Measurements from ENCODE around the gene CD22. TPM values are rescaled to one million over a fixed set of nuclear protein-coding genes. Genes with fewer than 3 reads are reported as not detected.

CD22 gene
- total and polyA plus RNA-seq, 2 donors (not counting 3 experiments of a cell fraction or from before 2014, with no cell fraction given): not detected

DNA sequence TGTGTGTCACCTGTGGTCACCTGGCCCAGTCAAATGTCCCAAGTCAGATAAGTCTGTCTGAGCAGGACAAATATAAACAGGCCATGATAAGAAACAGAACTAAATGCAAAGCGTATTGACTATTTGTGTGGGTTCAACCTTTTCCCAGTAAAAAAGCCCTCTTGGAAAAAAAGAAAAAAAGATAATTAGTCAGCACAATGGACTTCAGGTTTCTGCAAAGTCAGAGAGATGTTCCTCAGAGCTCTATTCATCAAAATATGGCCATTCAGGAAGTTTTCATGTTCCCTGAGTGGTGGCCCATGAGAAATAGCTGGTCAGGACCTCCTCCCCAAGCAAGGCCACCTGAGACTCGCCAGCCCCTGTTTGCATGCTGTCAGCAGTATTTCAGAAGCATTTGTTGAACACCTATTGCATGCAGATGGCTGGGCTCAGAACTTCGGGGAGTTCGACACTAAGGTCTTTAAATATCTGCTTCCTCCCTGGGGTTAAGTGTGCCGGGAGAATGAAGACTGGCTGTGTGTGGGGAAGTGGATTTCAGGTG lies 32.0 kb downstream of the CD22 start:
- Histone ChIP-seq H3K9ac (replicated peaks; ENCODE audit: extremely low read depth, insufficient read depth, low read length) (no peak overlapping the region), H3K4me2 (ENCODE audit: insufficient read depth, low read length) (no peak overlapping the region), H3K27ac (ENCODE audit: insufficient read depth, low read depth, low read length) (no peak overlapping the region), H2AFZ (ENCODE audit: low read depth, low read length) (no peak overlapping the region), H3K27me3 (ENCODE audit: control insufficient read depth in 2 of 2, insufficient read depth in 2 of 2, low read length in 2 of 2) (no peaks in the 10 kb centered on the region), H3K9me3 (replicated peaks; ENCODE audit: control insufficient read depth, insufficient read depth, low read length) (no peaks in the 10 kb centered on the region), H3K4me3 (replicated peaks in 1 of 3; ENCODE audit: insufficient read depth in 1 of 3, low read depth in 1 of 3, low read length in 3 of 3) (no peak overlapping the region), H3K79me2 (ENCODE audit: control insufficient read depth, insufficient read depth, low read length) (no peaks in the 10 kb centered on the region), H3K9me1 (replicated peaks; ENCODE audit: control insufficient read depth, extremely low read depth, insufficient read depth, low read length) (no peaks in the 10 kb centered on the region), H3K4me1 (ENCODE audit: control insufficient read depth, extremely low read depth, insufficient read depth, low read length) (no peaks in the 10 kb centered on the region), H4K20me1 (replicated peaks; ENCODE audit: control insufficient read depth, extremely low read depth, insufficient read depth, low read length) (no peaks in the 10 kb centered on the region), H3K36me3 (ENCODE audit: control insufficient read depth in 2 of 2, extremely low read depth in 1 of 2, insufficient read depth in 2 of 2, low read length in 2 of 2) (no peaks in the 10 kb centered on the region)
- intact Hi-C loops (cut with micrococcal nuclease): no loop called here
- DNase-seq (ENCODE audit: low read depth, low spot score) (no peak), FAIRE-seq (no peak)
- dilution Hi-C loops (cut with MboI; ENCODE audit: extremely low pct_ligation_motif_present, low sequenced_read_pairs): no loop called here
- no peak for TF ChIP-seq GATA2 (IDR thresholded peaks at IDR 0.05; ENCODE audit: insufficient read depth, insufficient read length, low read depth, low read length)
- no peak for TF ChIP-seq POLR2A (IDR thresholded peaks at IDR 0.05; ENCODE audit: low read depth, low read length)
- no peak for TF ChIP-seq FOS (IDR thresholded peaks at IDR 0.05; ENCODE audit: borderline replicate concordance, insufficient read depth, low read length)
- TF ChIP-seq MYC (IDR thresholded peaks at IDR 0.05; ENCODE audit: low read depth, low read length): no peak
- TF ChIP-seq POLR2AphosphoS5 (IDR thresholded peaks at IDR 0.05; ENCODE audit: insufficient read depth, low read depth, low read length): no peak
- TF ChIP-seq, protein P1, sequence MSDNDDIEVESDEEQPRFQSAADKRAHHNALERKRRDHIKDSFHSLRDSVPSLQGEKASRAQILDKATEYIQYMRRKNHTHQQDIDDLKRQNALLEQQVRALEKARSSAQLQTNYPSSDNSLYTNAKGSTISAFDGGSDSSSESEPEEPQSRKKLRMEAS (IDR thresholded peaks at IDR 0.05; ENCODE audit: insufficient read depth, insufficient read length): no peak
- no peak for TF ChIP-seq JUN (IDR thresholded peaks at IDR 0.05; ENCODE audit: borderline replicate concordance, insufficient read depth, insufficient read length, low read depth)
- TF ChIP-seq EZH2 (IDR thresholded peaks at IDR 0.05; ENCODE audit: borderline replicate concordance, low read depth, low read length, severe bottlenecking): no peak
- TF ChIP-seq, protein P2, sequence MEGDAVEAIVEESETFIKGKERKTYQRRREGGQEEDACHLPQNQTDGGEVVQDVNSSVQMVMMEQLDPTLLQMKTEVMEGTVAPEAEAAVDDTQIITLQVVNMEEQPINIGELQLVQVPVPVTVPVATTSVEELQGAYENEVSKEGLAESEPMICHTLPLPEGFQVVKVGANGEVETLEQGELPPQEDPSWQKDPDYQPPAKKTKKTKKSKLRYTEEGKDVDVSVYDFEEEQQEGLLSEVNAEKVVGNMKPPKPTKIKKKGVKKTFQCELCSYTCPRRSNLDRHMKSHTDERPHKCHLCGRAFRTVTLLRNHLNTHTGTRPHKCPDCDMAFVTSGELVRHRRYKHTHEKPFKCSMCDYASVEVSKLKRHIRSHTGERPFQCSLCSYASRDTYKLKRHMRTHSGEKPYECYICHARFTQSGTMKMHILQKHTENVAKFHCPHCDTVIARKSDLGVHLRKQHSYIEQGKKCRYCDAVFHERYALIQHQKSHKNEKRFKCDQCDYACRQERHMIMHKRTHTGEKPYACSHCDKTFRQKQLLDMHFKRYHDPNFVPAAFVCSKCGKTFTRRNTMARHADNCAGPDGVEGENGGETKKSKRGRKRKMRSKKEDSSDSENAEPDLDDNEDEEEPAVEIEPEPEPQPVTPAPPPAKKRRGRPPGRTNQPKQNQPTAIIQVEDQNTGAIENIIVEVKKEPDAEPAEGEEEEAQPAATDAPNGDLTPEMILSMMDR (IDR thresholded peaks at IDR 0.05; ENCODE audit: extremely low read depth in 1 of 2, insufficient read depth in 1 of 2, low read depth in 1 of 2, low read length in 2 of 2): no peak
- ChIA-PET POLR2A (no interaction called here), CTCF (interaction anchor here (1.2 kb wide), 1 partner anchor 8 kb away, joined by 7 read pairs; no protein-coding TSS in a partner anchor)
- BruUV-seq (replicated peaks): no TSS peak
